OCI-LY3 (cell line): ENCODE measurements around the gene ACAN.

Experiments used
- CTCF ChIP-seq: fragments of 200-600, 300-600 bp; sonication (generic); IDR thresholded peaks from 2 replicates; pipeline ENCODE4 v1.5.1; 2014; ENCODE audit warnings: antibody characterized with exemption, low read length, low read depth
- EZH2phosphoT487 ChIP-seq: fragments of 200-600 bp; shearing (Covaris generic); IDR thresholded peaks from 2 replicates; pipeline ENCODE4 v1.6.1; 2018; ENCODE audit warnings: antibody characterized with exemption, mixed run types, low read depth

GRCh38 chr15:88865498-88866099 is 62.4 kb downstream of the ACAN start:
- TF ChIP-seq CTCF: no peak
- no peak for TF ChIP-seq EZH2phosphoT487
